GM10248 (cell line): Measurements from ENCODE around the gene P3H3.
"Not testable (repeated sequence)": the region's sequence is repeated elsewhere in the genome, so short reads cannot be mapped to it uniquely, and the experiment has no call there.

Experiments
- CTCF ChIA-PET: fragments of 300-600 bp; sonication (Branson Sonifier 250); formaldehyde crosslinking; extraction: SDS; loops from one replicate; lab custom pipeline; 2021; ENCODE audit warnings: antibody characterized with exemption; lab: Yijun Ruan, JAX
- POLR2A ChIA-PET: fragments of 350-650 bp; sonication (Branson Sonifier 250); formaldehyde crosslinking; extraction: SDS; loops from one replicate; lab custom pipeline; 2020; ENCODE audit warnings: antibody characterized with exemption; lab: Yijun Ruan, JAX
- DNase-seq: peaks from one replicate; pipeline ENCODE4 v3.0.0; 2012; ENCODE audit errors: extremely low spot score
- TF ChIP-seq, protein P1 (sequence below): IDR thresholded peaks from 2 replicates; pipeline ENCODE4 v1.5.1; 2012; ENCODE audit warnings: mild to moderate bottlenecking, low read depth; ENCODE audit errors: extremely low read depth, missing control alignments, control extremely low read depth

P3H3 gene

GRCh38 chr12:6863586-6864321 is 35.5 kb downstream of the P3H3 start:
- TF ChIP-seq, protein P1, sequence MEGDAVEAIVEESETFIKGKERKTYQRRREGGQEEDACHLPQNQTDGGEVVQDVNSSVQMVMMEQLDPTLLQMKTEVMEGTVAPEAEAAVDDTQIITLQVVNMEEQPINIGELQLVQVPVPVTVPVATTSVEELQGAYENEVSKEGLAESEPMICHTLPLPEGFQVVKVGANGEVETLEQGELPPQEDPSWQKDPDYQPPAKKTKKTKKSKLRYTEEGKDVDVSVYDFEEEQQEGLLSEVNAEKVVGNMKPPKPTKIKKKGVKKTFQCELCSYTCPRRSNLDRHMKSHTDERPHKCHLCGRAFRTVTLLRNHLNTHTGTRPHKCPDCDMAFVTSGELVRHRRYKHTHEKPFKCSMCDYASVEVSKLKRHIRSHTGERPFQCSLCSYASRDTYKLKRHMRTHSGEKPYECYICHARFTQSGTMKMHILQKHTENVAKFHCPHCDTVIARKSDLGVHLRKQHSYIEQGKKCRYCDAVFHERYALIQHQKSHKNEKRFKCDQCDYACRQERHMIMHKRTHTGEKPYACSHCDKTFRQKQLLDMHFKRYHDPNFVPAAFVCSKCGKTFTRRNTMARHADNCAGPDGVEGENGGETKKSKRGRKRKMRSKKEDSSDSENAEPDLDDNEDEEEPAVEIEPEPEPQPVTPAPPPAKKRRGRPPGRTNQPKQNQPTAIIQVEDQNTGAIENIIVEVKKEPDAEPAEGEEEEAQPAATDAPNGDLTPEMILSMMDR = no peak
- ChIA-PET POLR2A (no interaction called here), CTCF (interaction anchor here (11.3 kb wide), 1 partner anchor 10 kb away, joined by 130 read pairs; the partner anchor contains the start of genes CDCA3 and USP5)
- DNase-seq = no peak

DNA sequence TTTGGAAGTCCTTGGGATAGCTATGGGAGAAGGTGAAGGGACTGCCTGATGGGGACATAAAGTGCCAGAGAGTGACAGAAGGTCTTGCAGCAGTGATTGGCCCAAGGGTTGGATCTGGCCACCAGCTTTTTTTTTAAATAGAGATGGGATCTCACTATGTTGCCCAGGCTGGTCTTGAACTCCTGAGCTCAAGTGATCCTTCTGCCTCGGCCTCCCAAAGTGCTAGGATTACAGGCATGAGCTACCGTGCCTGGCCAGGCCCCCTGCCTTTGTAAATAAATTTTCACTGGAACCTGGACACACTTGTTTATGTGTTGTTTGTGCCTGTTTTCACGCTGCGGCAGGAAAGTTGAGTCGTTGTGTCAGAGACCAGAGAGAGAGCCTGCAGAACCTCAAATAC is 37.1 kb downstream of the P3H3 start:
- CTCF ChIA-PET = interaction anchor here (0.7 to 11.3 kb wide), 5 partner anchors 12 to 80 kb away, joined by 3 to 130 read pairs (median 3); partner anchors contain the start of genes CDCA3 and USP5
- DNase-seq, POLR2A ChIA-PET: not testable (repeated sequence)

- TF ChIP-seq, protein P1 = no peak
- POLR2A ChIA-PET = interaction anchor here (0.5 to 2.7 kb wide), 21 partner anchors 7 to 205 kb away, joined by 3 to 89 read pairs (median 6); partner anchors contain the start of genes C12orf57, CDCA3, COPS7A and PTMS
- CTCF ChIA-PET = interaction anchor here (1.1 to 11.3 kb wide), 5 partner anchors 13 to 99 kb away, joined by 3 to 130 read pairs (median 11); partner anchors contain the start of genes CDCA3 and USP5
- DNase-seq = no peak
These were observed 38.1 kb downstream of the P3H3 start for GRCh38 chr12:6866163-6866919.

DNA sequence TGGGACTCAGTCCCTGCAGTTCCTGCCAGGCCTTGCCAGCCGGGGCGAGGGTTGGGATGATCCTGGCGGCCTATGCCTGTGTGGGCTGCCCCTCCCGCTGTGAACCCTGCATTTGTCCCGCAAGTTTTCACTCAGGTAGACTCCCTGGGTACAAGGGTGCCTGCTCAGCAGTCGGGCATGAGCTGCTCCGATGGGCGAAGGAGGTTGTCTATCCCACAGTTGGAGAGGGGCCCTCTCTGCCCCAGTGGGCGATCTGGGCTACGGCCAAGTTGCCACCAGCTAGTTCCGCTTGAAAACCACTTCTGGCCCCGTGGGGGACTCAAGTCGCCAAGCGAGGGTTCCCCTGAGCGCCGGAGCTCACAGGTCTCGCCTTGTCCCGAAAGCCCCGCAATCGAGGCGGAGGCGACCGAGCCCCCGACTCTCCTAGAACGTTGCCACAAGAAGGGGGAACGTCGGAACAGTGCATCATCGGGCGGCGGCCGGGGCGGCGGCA is 38.8 kb downstream of the P3H3 start:
- TF ChIP-seq, protein P1 = no peak
- no peak for DNase-seq

GRCh38 chr12:6867413-6868210 is 39.4 kb downstream of the P3H3 start, which contains the start of gene TPI1:
TPI1 (plus strand) TSS chr12:6867531; CDS start chr12:6867567, 36 bp downstream.
- POLR2A ChIA-PET = interaction anchor here (0.6 to 3.0 kb wide), 43 partner anchors 9 to 531 kb away, joined by 3 to 89 read pairs (median 4); partner anchors contain the start of genes C12orf57, CDCA3, COPS7A and ENO2
- CTCF ChIA-PET = interaction anchor here (0.6 to 11.3 kb wide), 13 partner anchors 14 to 241 kb away, joined by 3 to 130 read pairs (median 5); partner anchors contain the start of genes C1RL, CDCA3 and USP5
- peak; percentile 96 for DNase-seq
- TF ChIP-seq, protein P1 = no peak

More for the DNA sequence above, 38.8 kb downstream of the P3H3 start:
- ChIA-PET POLR2A (interaction anchor here (0.5 to 3.0 kb wide), 44 partner anchors 8 to 531 kb away, joined by 3 to 89 read pairs (median 4); partner anchors contain the start of genes C12orf57, CDCA3, COPS7A and ENO2), CTCF (interaction anchor here (0.7 to 11.3 kb wide), 7 partner anchors 13 to 98 kb away, joined by 3 to 130 read pairs (median 9); partner anchors contain the start of genes CDCA3 and USP5)
